Prostate gland (tissue), 2 donors: Measurements from ENCODE around the gene ARMH3. TPM values are rescaled to one million over a fixed set of nuclear protein-coding genes. Genes with fewer than 3 reads are reported as not detected.

ENCODE experiments used
- DNase-seq: peaks from one replicate; pipeline ENCODE4 v3.0.0-alpha.2; 2019; ENCODE audit warnings: low spot score
- H3K27ac ChIP-seq, 2 donors: fragments of 200-600 bp; sonication (generic); 2 replicates each; pipeline ENCODE4 v1.5.1; 2017 to 2019
- H3K27me3 ChIP-seq: fragments of 200-600 bp; sonication (generic); replicated peaks from 2 replicates; pipeline ENCODE4 v1.5.1; 2019; ENCODE audit not compliant: insufficient read depth
- H3K36me3 ChIP-seq, 2 donors: fragments of 200-600 bp; sonication (generic); 1 replicate in 1 of 2; 2 replicates in 1 of 2; pipeline versions ENCODE4 v1.5.1 to v1.8.1; 2017 to 2019
- H3K4me1 ChIP-seq: fragments of 200-600 bp; sonication (generic); replicated peaks from 2 replicates; pipeline ENCODE4 v1.5.1; 2019
- H3K4me3 ChIP-seq, 2 donors: fragments of 200-600 bp; sonication (generic); 2 replicates each; pipeline ENCODE4 v1.5.1; 2017 to 2019
- H3K9me3 ChIP-seq: fragments of 200-600 bp; sonication (generic); 2 replicates; pipeline ENCODE4 v1.5.1; 2017
- POLR2A ChIP-seq: fragments of 450-650 bp; IDR thresholded peaks from one replicate; pipeline ENCODE4 v1.6.1; 2016; ENCODE audit warnings: antibody characterized with exemption, mild to moderate bottlenecking
- POLR2AphosphoS5 ChIP-seq: sonication (generic); formaldehyde crosslinking; IDR thresholded peaks from one replicate; pipeline ENCODE4 v1.6.1; 2017; ENCODE audit warnings: antibody characterized with exemption
- WGBS: methylation state at CpG from one replicate; pipeline ENCODE4 v1.1.5; 2018; 5-methylcytosine and 5-hydroxymethylcytosine counted together
- intact Hi-C: fragments of 100-400 bp; cut with DNase I; formaldehyde crosslinking; loops from one replicate; pipeline ENCODE4 v1.14.2; 2022
- total RNA-seq, 2 donors: library from RNA; depleted of rRNA; stranded (reverse); fragments of >200 nt; gene quantifications; one replicate each; pipeline ENCODE4 v1.1.0, GENCODE V29; 2016
- TF ChIP-seq, protein P1 (sequence below), 4 experiments: fragments of 200-600 bp in 2 of 4; fragments of 450-650 bp in 2 of 4; sonication (generic) in 2 of 4; IDR thresholded peaks; 1 replicate in 3 of 4; 2 replicates in 1 of 4; pipeline ENCODE4 v1.5.1; 2016 to 2019; ENCODE audit warnings: antibody characterized with exemption in 4 of 4, mild to moderate bottlenecking in 2 of 4, moderate library complexity in 2 of 4

Gene ARMH3
- total RNA-seq, 2 donors from 2014 or later: 15.1 to 20.5 TPM

DNA sequence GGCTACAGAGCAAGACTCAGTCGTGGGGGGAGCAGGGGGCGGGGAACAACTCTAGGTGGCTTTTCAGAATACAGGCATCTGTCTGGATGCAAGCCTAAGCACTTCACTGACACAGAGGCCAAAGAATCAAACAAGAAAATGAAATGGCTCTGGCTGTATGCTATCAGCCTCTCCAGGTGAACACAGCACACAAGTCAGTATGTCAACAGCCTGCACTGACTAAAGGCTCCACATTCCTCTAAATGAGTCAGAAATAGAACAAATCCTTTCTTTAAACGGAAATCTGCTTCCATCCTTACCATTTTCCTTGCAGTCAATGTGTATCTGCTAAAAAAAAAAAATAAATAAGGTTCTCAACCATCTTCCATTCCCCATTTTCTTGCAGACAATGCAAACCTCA is 88.3 kb downstream of the ARMH3 start:
- no peaks in the 10 kb centered on the region for H3K4me1 ChIP-seq

DNA sequence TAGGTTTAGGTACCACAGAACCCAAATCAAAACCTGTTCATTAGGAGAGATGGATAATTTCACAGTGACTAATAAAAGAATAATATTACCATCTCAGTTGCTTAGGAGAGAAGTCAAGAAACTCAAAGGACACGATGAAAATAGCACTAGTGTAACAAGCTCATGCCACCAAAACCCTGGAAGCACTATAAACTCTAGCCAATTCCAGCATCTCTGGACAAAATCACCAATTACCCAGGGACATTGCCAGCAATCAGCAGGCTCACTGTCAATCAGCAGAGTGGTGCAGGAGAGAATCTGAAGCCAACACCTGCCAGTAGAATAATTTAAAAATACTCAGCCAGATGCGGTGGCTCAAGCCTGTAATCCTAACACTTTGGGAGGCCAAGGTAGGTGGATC is 88.9 kb downstream of the ARMH3 start:
- intact Hi-C loops: no loop called here
- H3K27ac ChIP-seq: no peak overlapping the region
- no peak overlapping the region for H3K4me3 ChIP-seq
- H3K36me3 ChIP-seq: no peaks in the 10 kb centered on the region
- 89% methylated on average over 2 of the region's 2 CpGs for WGBS
- H3K9me3 ChIP-seq: no peaks in the 10 kb centered on the region
- no peaks in the 10 kb centered on the region for H3K27me3 ChIP-seq
- no peaks in the 10 kb centered on the region for H3K4me1 ChIP-seq
- TF ChIP-seq POLR2AphosphoS5 (no peak), POLR2A (no peak)
- TF ChIP-seq, protein P1, sequence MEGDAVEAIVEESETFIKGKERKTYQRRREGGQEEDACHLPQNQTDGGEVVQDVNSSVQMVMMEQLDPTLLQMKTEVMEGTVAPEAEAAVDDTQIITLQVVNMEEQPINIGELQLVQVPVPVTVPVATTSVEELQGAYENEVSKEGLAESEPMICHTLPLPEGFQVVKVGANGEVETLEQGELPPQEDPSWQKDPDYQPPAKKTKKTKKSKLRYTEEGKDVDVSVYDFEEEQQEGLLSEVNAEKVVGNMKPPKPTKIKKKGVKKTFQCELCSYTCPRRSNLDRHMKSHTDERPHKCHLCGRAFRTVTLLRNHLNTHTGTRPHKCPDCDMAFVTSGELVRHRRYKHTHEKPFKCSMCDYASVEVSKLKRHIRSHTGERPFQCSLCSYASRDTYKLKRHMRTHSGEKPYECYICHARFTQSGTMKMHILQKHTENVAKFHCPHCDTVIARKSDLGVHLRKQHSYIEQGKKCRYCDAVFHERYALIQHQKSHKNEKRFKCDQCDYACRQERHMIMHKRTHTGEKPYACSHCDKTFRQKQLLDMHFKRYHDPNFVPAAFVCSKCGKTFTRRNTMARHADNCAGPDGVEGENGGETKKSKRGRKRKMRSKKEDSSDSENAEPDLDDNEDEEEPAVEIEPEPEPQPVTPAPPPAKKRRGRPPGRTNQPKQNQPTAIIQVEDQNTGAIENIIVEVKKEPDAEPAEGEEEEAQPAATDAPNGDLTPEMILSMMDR (IDR thresholded peaks at IDR 0.05): no peak
- no peak for DNase-seq

More for the DNA sequence above, 88.3 kb downstream of the ARMH3 start:
- Histone ChIP-seq H3K27ac (no peak overlapping the region), H3K27me3 (no peaks in the 10 kb centered on the region), H3K4me3 (no peak overlapping the region), H3K36me3 (no peaks in the 10 kb centered on the region), H3K9me3 (no peaks in the 10 kb centered on the region)
- intact Hi-C loops: no loop called here
- no peak for DNase-seq
- TF ChIP-seq, protein P1 (IDR thresholded peaks at IDR 0.05): no peak
- TF ChIP-seq POLR2A: no peak
- no peak for TF ChIP-seq POLR2AphosphoS5
- WGBS: 75% methylated on average over 3 of the region's 3 CpGs

GRCh38 chr10:101965075-101965765 is 90.8 kb downstream of the ARMH3 start:
- 21% methylated on average over 3 of the region's 3 CpGs for WGBS
- Histone ChIP-seq H3K9me3 (no peaks in the 10 kb centered on the region), H3K4me1 (no peaks in the 10 kb centered on the region), H3K27me3 (no peaks in the 10 kb centered on the region), H3K36me3 (no peaks in the 10 kb centered on the region), H3K27ac (peak overlapping the region in 1 of 2 donors; percentile 36), H3K4me3 (no peak overlapping the region)
- intact Hi-C loops: no loop called here
- DNase-seq: peak; percentile 34
- TF ChIP-seq, protein P1 (IDR thresholded peaks at IDR 0.05): no peak
- TF ChIP-seq POLR2A: no peak
- TF ChIP-seq POLR2AphosphoS5: peak; percentile 78

DNA sequence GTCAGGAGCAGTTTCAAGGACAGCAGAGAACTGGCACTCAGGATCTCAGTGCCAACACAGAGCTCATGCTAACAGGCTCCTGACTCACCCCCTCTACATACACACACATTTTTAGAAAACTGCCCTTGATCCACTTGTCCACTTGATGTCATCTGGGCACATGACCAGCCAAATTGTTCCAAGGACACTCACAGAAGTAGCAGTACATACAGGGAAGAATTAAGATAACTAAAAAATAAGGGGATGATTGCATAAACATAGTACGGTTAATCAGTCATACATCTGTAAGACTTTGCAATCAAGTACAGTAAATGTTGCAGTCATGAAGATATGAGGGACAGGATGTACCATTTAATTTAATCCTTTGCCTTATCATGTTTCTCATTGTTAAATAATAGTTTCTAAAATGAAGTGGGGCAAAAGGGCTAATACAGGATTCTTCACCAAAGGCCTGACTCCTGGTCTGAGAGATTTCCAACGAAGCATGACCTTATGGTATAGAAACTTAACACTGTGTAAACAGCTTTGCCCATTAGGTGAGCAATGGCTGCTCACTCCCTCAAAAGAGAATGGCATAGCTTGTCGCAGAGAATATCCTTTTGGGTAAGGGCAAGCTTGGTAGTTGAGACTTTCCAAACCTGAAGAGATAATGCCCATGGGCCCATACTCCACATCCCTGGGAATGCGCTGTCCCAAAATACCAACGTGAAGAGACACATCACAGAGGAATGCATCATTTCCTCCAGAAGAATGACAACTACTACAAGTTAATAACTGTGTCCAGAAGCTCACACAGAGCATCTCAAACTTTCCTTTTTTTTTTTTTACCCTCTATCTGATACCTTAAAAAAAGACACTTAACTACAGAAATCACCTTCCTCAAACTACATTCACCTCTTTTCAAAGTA is 94.1 kb downstream of the ARMH3 start:
- no peak overlapping the region for H3K27ac ChIP-seq
- TF ChIP-seq POLR2AphosphoS5 (peak; percentile 10), POLR2A (no peak)
- TF ChIP-seq, protein P1 (IDR thresholded peaks at IDR 0.05): no peak
- intact Hi-C loops: no loop called here
- H3K36me3 ChIP-seq: no peaks in the 10 kb centered on the region
- DNase-seq: no peak
- H3K4me1 ChIP-seq: peaks cover 3% of the 10 kb centered on the region
- 65% methylated on average over 5 of the region's 5 CpGs for WGBS
- no peak overlapping the region for H3K4me3 ChIP-seq
- H3K27me3 ChIP-seq: no peaks in the 10 kb centered on the region
- H3K9me3 ChIP-seq: no peaks in the 10 kb centered on the region
